SU-DHL-6 (cell line): ENCODE data around the gene PLXNC1.
"Not testable (repeated sequence)": the region's sequence is repeated elsewhere in the genome, so short reads cannot be mapped to it uniquely, and the experiment has no call there.

Experiments
- CTCF ChIP-seq: fragments of 200-600 bp; sonication (generic); IDR thresholded peaks from one replicate; pipeline ENCODE4 v1.5.1; 2017; ENCODE audit warnings: antibody characterized with exemption, mild to moderate bottlenecking, low read length, moderate library complexity; ENCODE audit not compliant: insufficient read depth, poor library complexity, severe bottlenecking
- EZH2phosphoT487 ChIP-seq: fragments of 200-600 bp; sonication (generic), shearing (Covaris generic); conservative IDR thresholded peaks from 2 replicates; pipeline ENCODE4 v1.6.1; 2018; ENCODE audit warnings: mild to moderate bottlenecking, antibody characterized with exemption, low read length, moderate library complexity, mixed read lengths

GRCh38 chr12:94316600-94316999 is 168.2 kb downstream of the PLXNC1 start:
- TF ChIP-seq CTCF, EZH2phosphoT487: not testable (repeated sequence)
